Fibroblast of lung (primary cell): Measurements from ENCODE around the gene XYLB. TPM values are rescaled to one million over a fixed set of nuclear protein-coding genes. Genes with fewer than 3 reads are reported as not detected.

ENCODE experiments used
- DNase-seq, 2 donors: peaks; one replicate each; pipeline versions ENCODE4 v3.0.0 to v3.0.0-alpha.2; 2010; ENCODE audit warnings: low read depth in 2 of 2
- H2AFZ ChIP-seq: 2 replicates; pipeline ENCODE4 v1.5.1; 2012; ENCODE audit warnings: low read length, control low read depth, inconsistent platforms
- H3K27ac ChIP-seq: 2 replicates; pipeline ENCODE4 v1.5.1; 2011; ENCODE audit warnings: low read length, control low read depth; ENCODE audit not compliant: insufficient read depth
- H3K27me3 ChIP-seq: 2 replicates; pipeline ENCODE4 v1.5.1; 2011; ENCODE audit warnings: mild to moderate bottlenecking, low read length; ENCODE audit not compliant: control insufficient read depth, insufficient read depth
- H3K36me3 ChIP-seq: 2 replicates; pipeline ENCODE4 v1.5.1; 2011; ENCODE audit warnings: low read length; ENCODE audit not compliant: control insufficient read depth, insufficient read depth
- H3K4me1 ChIP-seq: 2 replicates; pipeline ENCODE4 v1.5.1; 2011; ENCODE audit warnings: low read length; ENCODE audit not compliant: control insufficient read depth, insufficient read depth; ENCODE audit errors: extremely low read depth
- H3K4me2 ChIP-seq: 2 replicates; pipeline ENCODE4 v1.5.1; 2011; ENCODE audit warnings: low read length, control low read depth; ENCODE audit not compliant: insufficient read depth; ENCODE audit errors: extremely low read depth
- H3K4me3 ChIP-seq, 4 experiments: fragments of 200-600 bp in 1 of 4; sonication (generic) in 1 of 4; replicated peaks in 1 of 4; 2 replicates each; pipeline ENCODE4 v1.5.1; 2011 to 2016; ENCODE audit warnings: low read length in 4 of 4, low read depth in 3 of 4, mild to moderate bottlenecking in 3 of 4, control low read depth in 2 of 4, inconsistent platforms in 1 of 4, mixed read lengths in 1 of 4; ENCODE audit not compliant: insufficient read depth in 1 of 4; ENCODE audit errors: control extremely low read depth in 1 of 4
- H3K79me2 ChIP-seq: 2 replicates; pipeline ENCODE4 v1.5.1; 2012; ENCODE audit warnings: mild to moderate bottlenecking, low read length, inconsistent platforms; ENCODE audit not compliant: control insufficient read depth, insufficient read depth
- H3K9ac ChIP-seq: 2 replicates; pipeline ENCODE4 v1.5.1; 2011; ENCODE audit warnings: mild to moderate bottlenecking, low read length, control low read depth; ENCODE audit not compliant: insufficient read depth
- H3K9me3 ChIP-seq: 2 replicates; pipeline ENCODE4 v1.5.1; 2012; ENCODE audit warnings: low read depth, low read length; ENCODE audit not compliant: control insufficient read depth, insufficient read depth
- H4K20me1 ChIP-seq: 2 replicates; pipeline ENCODE4 v1.5.1; 2011; ENCODE audit warnings: low read length; ENCODE audit not compliant: control insufficient read depth, insufficient read depth; ENCODE audit errors: extremely low read depth
- EZH2 ChIP-seq: IDR thresholded peaks from 2 replicates; pipeline ENCODE4 v1.5.1; 2012; ENCODE audit warnings: low read length, control low read depth, mild to moderate bottlenecking; ENCODE audit errors: missing control alignments
- polyA plus RNA-seq, 2 donors: library from polyadenylated mRNA; depleted of rRNA in 1 of 2; stranded (reverse) in 1 of 2; unstranded in 1 of 2; fragments of >200 nt; gene quantifications; 2 replicates each; pipeline ENCODE4 v1.2.1, GENCODE V29; 2011 to 2012; ENCODE audit warnings: missing spikeins in 1 of 2
- total RNA-seq: library from RNA; depleted of rRNA; stranded (reverse); fragments of >200 nt; gene quantifications from 2 replicates; pipeline ENCODE4 v1.2.1, GENCODE V29; 2014
- TF ChIP-seq, protein P1 (sequence below), 2 donors: IDR thresholded peaks in 1 of 2; conservative IDR thresholded peaks in 1 of 2; 1 replicate in 1 of 2; 2 replicates in 1 of 2; pipeline ENCODE4 v1.5.1; 2011 to 2012; ENCODE audit warnings: low read length in 2 of 2, control low read depth in 1 of 2, inconsistent platforms in 1 of 2, low read depth in 1 of 2, mild to moderate bottlenecking in 1 of 2

Gene XYLB
- total and polyA plus RNA-seq, 2 donors (not counting 1 experiment from before 2014, with no cell fraction given): 2.2 to 5.1 TPM

DNA sequence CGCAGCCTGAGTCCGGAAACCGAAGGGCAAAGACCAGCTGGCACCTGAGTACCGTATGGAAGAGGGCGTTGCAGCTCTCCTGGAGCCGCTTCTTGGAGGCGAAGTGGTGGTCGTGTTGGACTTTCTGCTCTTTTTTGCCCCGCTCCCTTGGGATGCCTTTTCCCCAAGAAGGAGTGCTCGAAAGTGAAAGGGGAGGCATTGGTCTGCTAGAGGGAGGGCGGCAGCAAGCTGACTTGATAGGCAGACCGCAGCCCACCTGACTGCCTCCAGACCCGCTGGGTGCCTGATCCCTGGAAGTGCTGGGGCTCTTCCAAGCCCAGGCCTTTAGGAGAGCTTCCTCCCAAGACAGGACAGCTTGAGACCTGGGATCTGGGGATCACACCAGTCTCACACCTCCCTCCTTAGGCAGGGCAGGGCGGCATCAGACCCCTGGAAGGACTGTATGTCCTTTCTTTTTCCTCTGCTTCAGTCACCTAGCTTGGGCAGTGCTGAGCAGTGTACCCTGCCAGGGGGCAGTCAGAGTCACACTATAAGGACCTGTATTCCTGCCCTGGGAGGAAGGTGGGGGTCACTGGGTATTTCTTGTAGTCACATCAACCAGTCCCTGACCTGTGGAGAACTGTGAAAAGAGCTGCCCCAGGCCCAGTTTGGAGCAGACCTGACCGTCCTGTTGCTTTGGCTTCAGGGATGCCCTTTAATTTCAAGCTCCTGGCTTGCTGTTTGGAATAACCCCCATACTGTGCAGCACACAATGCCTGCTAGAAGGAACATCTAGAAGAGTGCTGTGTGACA, 109.2 kb downstream of the XYLB start:
- no peaks in the 10 kb centered on the region for H3K79me2 ChIP-seq
- peak overlapping the region; percentile 37 to 71 (median 64) for H3K4me3 ChIP-seq
- H3K27ac ChIP-seq: no peak overlapping the region
- H3K27me3 ChIP-seq: no peaks in the 10 kb centered on the region
- H3K36me3 ChIP-seq: no peaks in the 10 kb centered on the region
- H3K4me2 ChIP-seq: peak overlapping the region; percentile 64
- H4K20me1 ChIP-seq: no peaks in the 10 kb centered on the region
- DNase-seq: peak; percentile 19 to 41
- H2AFZ ChIP-seq: peak overlapping the region; percentile 52
- H3K4me1 ChIP-seq: peaks cover 4% of the 10 kb centered on the region
- H3K9ac ChIP-seq: no peak overlapping the region
- no peak for TF ChIP-seq EZH2
- TF ChIP-seq, protein P1, sequence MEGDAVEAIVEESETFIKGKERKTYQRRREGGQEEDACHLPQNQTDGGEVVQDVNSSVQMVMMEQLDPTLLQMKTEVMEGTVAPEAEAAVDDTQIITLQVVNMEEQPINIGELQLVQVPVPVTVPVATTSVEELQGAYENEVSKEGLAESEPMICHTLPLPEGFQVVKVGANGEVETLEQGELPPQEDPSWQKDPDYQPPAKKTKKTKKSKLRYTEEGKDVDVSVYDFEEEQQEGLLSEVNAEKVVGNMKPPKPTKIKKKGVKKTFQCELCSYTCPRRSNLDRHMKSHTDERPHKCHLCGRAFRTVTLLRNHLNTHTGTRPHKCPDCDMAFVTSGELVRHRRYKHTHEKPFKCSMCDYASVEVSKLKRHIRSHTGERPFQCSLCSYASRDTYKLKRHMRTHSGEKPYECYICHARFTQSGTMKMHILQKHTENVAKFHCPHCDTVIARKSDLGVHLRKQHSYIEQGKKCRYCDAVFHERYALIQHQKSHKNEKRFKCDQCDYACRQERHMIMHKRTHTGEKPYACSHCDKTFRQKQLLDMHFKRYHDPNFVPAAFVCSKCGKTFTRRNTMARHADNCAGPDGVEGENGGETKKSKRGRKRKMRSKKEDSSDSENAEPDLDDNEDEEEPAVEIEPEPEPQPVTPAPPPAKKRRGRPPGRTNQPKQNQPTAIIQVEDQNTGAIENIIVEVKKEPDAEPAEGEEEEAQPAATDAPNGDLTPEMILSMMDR (conservative IDR thresholded peaks at IDR 0.05 in 1 of 2, IDR thresholded peaks at IDR 0.05 in 1 of 2; ENCODE audit: low read depth in 1 of 2, low read length in 2 of 2): no peak
- no peaks in the 10 kb centered on the region for H3K9me3 ChIP-seq

GRCh38 chr3:38457111-38458003, 110.8 kb downstream of the XYLB start:
- no peaks in the 10 kb centered on the region for H3K9me3 ChIP-seq
- no peaks in the 10 kb centered on the region for H3K27me3 ChIP-seq
- H3K4me2 ChIP-seq: no peak overlapping the region
- no peak for TF ChIP-seq EZH2
- TF ChIP-seq, protein P1 (conservative IDR thresholded peaks at IDR 0.05 in 1 of 2, IDR thresholded peaks at IDR 0.05 in 1 of 2; ENCODE audit: low read depth in 1 of 2, low read length in 2 of 2): no peak
- no peak overlapping the region for H2AFZ ChIP-seq
- no peaks in the 10 kb centered on the region for H3K79me2 ChIP-seq
- peak in 1 of 2 donors; percentile 14 for DNase-seq
- H3K4me3 ChIP-seq: no peak overlapping the region
- H4K20me1 ChIP-seq: no peaks in the 10 kb centered on the region
- peaks cover 4% of the 10 kb centered on the region for H3K4me1 ChIP-seq
- H3K27ac ChIP-seq: no peak overlapping the region
- no peaks in the 10 kb centered on the region for H3K36me3 ChIP-seq
- no peak overlapping the region for H3K9ac ChIP-seq

GRCh38 chr3:38458796-38459498, 112.4 kb downstream of the XYLB start:
- H3K4me1 ChIP-seq: peaks cover 4% of the 10 kb centered on the region
- no peak overlapping the region for H3K9ac ChIP-seq
- no peaks in the 10 kb centered on the region for H3K27me3 ChIP-seq
- H3K36me3 ChIP-seq: no peaks in the 10 kb centered on the region
- no peaks in the 10 kb centered on the region for H3K9me3 ChIP-seq
- TF ChIP-seq EZH2: no peak
- TF ChIP-seq, protein P1 (conservative IDR thresholded peaks at IDR 0.05 in 1 of 2, IDR thresholded peaks at IDR 0.05 in 1 of 2; ENCODE audit: low read depth in 1 of 2, low read length in 2 of 2): no peak
- H4K20me1 ChIP-seq: no peaks in the 10 kb centered on the region
- no peak overlapping the region for H2AFZ ChIP-seq
- H3K4me2 ChIP-seq: no peak overlapping the region
- DNase-seq: peak; percentile 40 to 67
- H3K4me3 ChIP-seq: no peak overlapping the region
- no peaks in the 10 kb centered on the region for H3K79me2 ChIP-seq
- no peak overlapping the region for H3K27ac ChIP-seq
